SH-SY5Y (cell line): ENCODE data around the gene DPEP2.

Experiments
- GATA2 ChIP-seq: IDR thresholded peaks from 2 replicates; pipeline ENCODE4 v1.6.1; 2011; ENCODE audit warnings: mild to moderate bottlenecking, low read depth, low read length
- GATA3 ChIP-seq: IDR thresholded peaks from 2 replicates; pipeline ENCODE4 v1.6.1; 2011; ENCODE audit warnings: low read depth, mild to moderate bottlenecking, low read length, moderate library complexity

DNA sequence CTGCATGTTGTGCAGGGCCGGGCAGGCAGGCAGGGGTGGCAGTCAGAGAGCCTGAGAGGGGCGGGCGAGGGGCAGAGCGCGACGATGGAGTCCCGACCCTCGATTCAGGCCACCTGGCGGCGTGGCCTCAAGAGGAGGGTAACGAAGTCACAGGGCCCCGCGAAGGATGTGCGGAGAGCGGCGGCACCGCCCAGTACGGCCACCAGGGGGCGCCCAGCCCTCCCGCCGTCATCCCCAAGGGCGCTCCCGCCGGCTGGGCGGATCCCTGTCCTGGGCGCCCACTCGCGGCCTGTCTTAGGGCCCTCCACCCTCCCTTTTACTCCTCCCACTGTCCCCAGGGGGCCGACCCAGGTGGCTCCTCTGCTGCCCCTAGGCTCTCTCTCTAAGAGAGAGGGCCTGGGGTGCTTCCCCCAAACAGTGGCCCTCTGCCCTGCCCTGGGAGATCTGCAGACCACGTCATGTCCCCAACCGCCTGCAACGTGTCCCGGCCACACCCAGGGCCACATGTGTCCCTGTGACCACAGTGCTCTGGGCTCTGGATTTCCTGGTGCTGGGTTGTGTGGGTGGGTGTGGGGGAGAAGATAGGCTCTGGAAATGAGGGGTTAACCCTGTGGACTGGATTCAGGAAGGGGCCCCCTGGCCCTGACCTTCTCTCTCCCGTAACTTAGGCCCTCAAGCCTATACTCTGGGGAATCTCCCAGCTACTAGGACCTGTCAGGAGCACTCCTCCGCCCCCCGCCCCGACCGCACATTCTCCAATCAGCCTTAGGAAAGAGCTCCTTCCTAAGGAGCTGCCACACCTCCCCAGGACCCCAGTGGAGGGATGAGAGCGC lies 5.9 kb downstream of the DPEP2 start:
- no peak for TF ChIP-seq GATA2
- no peak for TF ChIP-seq GATA3
